Neural cell (in vitro differentiated cells): Measurements from ENCODE around the gene CYP4F22. TPM values are rescaled to one million over a fixed set of nuclear protein-coding genes. Genes with fewer than 3 reads are reported as not detected.

Experiments used
- H2AFZ ChIP-seq: fragments of 200-600, 300-800 bp; sonication (generic), shearing (Covaris generic); 2 replicates; pipeline ENCODE4 v1.6.0; 2014; ENCODE audit warnings: low read depth, mild to moderate bottlenecking, antibody characterized with exemption, low read length, moderate library complexity
- H3F3A ChIP-seq: fragments of 200-600 bp; shearing (Covaris generic); 2 replicates; pipeline ENCODE4 v1.6.1; 2016; ENCODE audit warnings: mild to moderate bottlenecking, moderate library complexity, mixed read lengths, antibody characterized with exemption, low read length; ENCODE audit not compliant: insufficient read depth, poor library complexity, severe bottlenecking
- H3K27ac ChIP-seq: fragments of 200-600, 300-800 bp; sonication (generic), shearing (Covaris generic); 2 replicates; pipeline ENCODE4 v1.5.1; 2014; ENCODE audit warnings: mild to moderate bottlenecking, low read length, moderate library complexity
- H3K27me3 ChIP-seq: fragments of 300-800, 200-600 bp; sonication (generic), shearing (Covaris generic); 2 replicates; pipeline ENCODE4 v1.6.0; 2014; ENCODE audit warnings: mild to moderate bottlenecking, low read depth, low read length, moderate library complexity; ENCODE audit not compliant: insufficient read depth
- H3K36me3 ChIP-seq: fragments of 300-800, 200-600 bp; sonication (generic), shearing (Covaris generic); 2 replicates; pipeline ENCODE4 v1.5.1; 2014; ENCODE audit warnings: mild to moderate bottlenecking, antibody characterized with exemption, low read length, moderate library complexity; ENCODE audit not compliant: insufficient read depth
- H3K4me2 ChIP-seq: fragments of 300-800, 200-600 bp; sonication (generic), shearing (Covaris generic); 2 replicates; pipeline ENCODE4 v1.6.0; 2014; ENCODE audit warnings: mild to moderate bottlenecking, low read length
- H3K4me3 ChIP-seq: fragments of 300-800, 200-600 bp; sonication (generic), shearing (Covaris generic); 2 replicates; pipeline ENCODE4 v1.5.1; 2014; ENCODE audit warnings: mild to moderate bottlenecking, low read length, moderate library complexity
- H3K79me2 ChIP-seq: fragments of 200-600 bp; shearing (Covaris generic); replicated peaks from 2 replicates; pipeline ENCODE4 v1.6.0; 2014; ENCODE audit warnings: mild to moderate bottlenecking, low read length, moderate library complexity; ENCODE audit not compliant: insufficient read depth
- H3K9ac ChIP-seq: fragments of 300-800, 200-600 bp; sonication (generic), shearing (Covaris generic); 2 replicates; pipeline ENCODE4 v1.6.1; 2016; ENCODE audit warnings: mild to moderate bottlenecking, low read length, mixed read lengths
- H3K9me2 ChIP-seq: fragments of 200-600 bp; shearing (Covaris generic); 2 replicates; pipeline ENCODE4 v1.6.1; 2016; ENCODE audit warnings: mild to moderate bottlenecking, low read length, mixed read lengths; ENCODE audit not compliant: insufficient read depth
- H3K9me3 ChIP-seq: fragments of 200-600, 300-800 bp; sonication (generic), shearing (Covaris generic); 2 replicates; pipeline ENCODE4 v1.6.1; 2016; ENCODE audit warnings: mild to moderate bottlenecking, mixed run types, low read length, moderate library complexity, mixed read lengths
- H4K20me1 ChIP-seq: fragments of 200-600 bp; shearing (Covaris generic); 2 replicates; pipeline ENCODE4 v1.6.1; 2016; ENCODE audit warnings: mild to moderate bottlenecking, mixed run types; ENCODE audit not compliant: insufficient read depth
- EP300 ChIP-seq: fragments of 450-650 bp; conservative IDR thresholded peaks from 2 replicates; pipeline ENCODE4 v1.6.1; 2014; ENCODE audit warnings: antibody characterized with exemption, mild to moderate bottlenecking, moderate library complexity; ENCODE audit not compliant: poor library complexity, severe bottlenecking
- EZH2 ChIP-seq: fragments of 200-600, 300-800 bp; shearing (Covaris generic), sonication (generic); IDR thresholded peaks from 2 replicates; pipeline ENCODE4 v1.6.1; 2014; ENCODE audit warnings: antibody characterized with exemption, low read length, borderline replicate concordance, mild to moderate bottlenecking; ENCODE audit not compliant: insufficient read depth, poor library complexity, severe bottlenecking
- MXI1 ChIP-seq: fragments of 450-650 bp; conservative IDR thresholded peaks from 2 replicates; pipeline ENCODE4 v1.6.1; 2014; ENCODE audit warnings: antibody characterized with exemption, mild to moderate bottlenecking; ENCODE audit not compliant: poor library complexity, severe bottlenecking
- POLR2AphosphoS5 ChIP-seq: IDR thresholded peaks from 2 replicates; pipeline ENCODE4 v1.6.1; 2012
- RAD21 ChIP-seq: fragments of 450-650 bp; conservative IDR thresholded peaks from 2 replicates; pipeline ENCODE4 v1.6.1; 2014; ENCODE audit warnings: antibody characterized with exemption, mild to moderate bottlenecking, moderate library complexity
- REST ChIP-seq: IDR thresholded peaks from 2 replicates; pipeline ENCODE4 v1.6.1; 2012; ENCODE audit warnings: borderline replicate concordance
- SMC3 ChIP-seq: fragments of 450-650 bp; conservative IDR thresholded peaks from 2 replicates; pipeline ENCODE4 v1.6.1; 2014; ENCODE audit warnings: antibody characterized with exemption, mild to moderate bottlenecking, moderate library complexity; ENCODE audit not compliant: poor library complexity
- TAF1 ChIP-seq: IDR thresholded peaks from 2 replicates; pipeline ENCODE4 v1.6.1; 2012; ENCODE audit warnings: low read depth
- polyA plus RNA-seq: library from polyadenylated mRNA; depleted of rRNA; stranded (reverse); fragments of >200 nt; gene quantifications from 2 replicates; pipeline ENCODE4 v1.2.3, GENCODE V29; 2014
- TF ChIP-seq, protein P1 (sequence below): fragments of 450-650 bp; IDR thresholded peaks from 2 replicates; pipeline ENCODE4 v1.5.1; 2014; ENCODE audit warnings: antibody characterized with exemption, mild to moderate bottlenecking, moderate library complexity; ENCODE audit not compliant: poor library complexity, severe bottlenecking

CYP4F22 gene
- polyA plus RNA-seq, 1 donor from 2014 or later: not detected

DNA sequence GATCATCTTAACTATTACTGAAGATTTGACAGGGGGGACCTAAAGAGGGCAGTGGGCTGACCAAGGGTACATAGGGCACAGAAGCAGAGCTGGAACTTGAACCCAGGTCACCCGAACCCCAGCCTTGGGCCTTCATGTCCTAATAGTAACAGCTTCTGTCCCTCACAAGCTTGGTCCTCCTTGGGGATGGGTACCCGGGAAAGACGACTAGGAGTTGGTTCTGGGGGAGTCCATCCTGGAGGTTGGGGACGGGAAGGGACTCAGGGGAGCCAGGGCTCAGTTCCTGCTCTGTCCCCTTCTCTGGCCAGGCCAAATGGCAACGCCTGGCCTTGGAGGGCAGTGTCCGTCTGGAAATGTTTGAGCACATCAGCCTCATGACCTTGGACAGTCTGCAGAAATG lies 67.1 kb downstream of the CYP4F22 start:
- Histone ChIP-seq H3K4me2 (no peak overlapping the region), H3K79me2 (no peaks in the 10 kb centered on the region), H3K9me3 (peaks cover 5% of the 10 kb centered on the region), H3K27me3 (no peaks in the 10 kb centered on the region), H2AFZ (no peak overlapping the region), H3F3A (no peaks in the 10 kb centered on the region), H4K20me1 (no peaks in the 10 kb centered on the region), H3K36me3 (no peaks in the 10 kb centered on the region), H3K4me3 (no peak overlapping the region), H3K9ac (no peak overlapping the region), H3K27ac (no peak overlapping the region), H3K9me2 (no peaks in the 10 kb centered on the region)
- TF ChIP-seq MXI1 (no peak), EP300 (no peak), POLR2AphosphoS5 (no peak), TAF1 (no peak), REST (no peak), SMC3 (no peak), RAD21 (no peak), EZH2 (no peak)
- TF ChIP-seq, protein P1, sequence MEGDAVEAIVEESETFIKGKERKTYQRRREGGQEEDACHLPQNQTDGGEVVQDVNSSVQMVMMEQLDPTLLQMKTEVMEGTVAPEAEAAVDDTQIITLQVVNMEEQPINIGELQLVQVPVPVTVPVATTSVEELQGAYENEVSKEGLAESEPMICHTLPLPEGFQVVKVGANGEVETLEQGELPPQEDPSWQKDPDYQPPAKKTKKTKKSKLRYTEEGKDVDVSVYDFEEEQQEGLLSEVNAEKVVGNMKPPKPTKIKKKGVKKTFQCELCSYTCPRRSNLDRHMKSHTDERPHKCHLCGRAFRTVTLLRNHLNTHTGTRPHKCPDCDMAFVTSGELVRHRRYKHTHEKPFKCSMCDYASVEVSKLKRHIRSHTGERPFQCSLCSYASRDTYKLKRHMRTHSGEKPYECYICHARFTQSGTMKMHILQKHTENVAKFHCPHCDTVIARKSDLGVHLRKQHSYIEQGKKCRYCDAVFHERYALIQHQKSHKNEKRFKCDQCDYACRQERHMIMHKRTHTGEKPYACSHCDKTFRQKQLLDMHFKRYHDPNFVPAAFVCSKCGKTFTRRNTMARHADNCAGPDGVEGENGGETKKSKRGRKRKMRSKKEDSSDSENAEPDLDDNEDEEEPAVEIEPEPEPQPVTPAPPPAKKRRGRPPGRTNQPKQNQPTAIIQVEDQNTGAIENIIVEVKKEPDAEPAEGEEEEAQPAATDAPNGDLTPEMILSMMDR: no peak

DNA sequence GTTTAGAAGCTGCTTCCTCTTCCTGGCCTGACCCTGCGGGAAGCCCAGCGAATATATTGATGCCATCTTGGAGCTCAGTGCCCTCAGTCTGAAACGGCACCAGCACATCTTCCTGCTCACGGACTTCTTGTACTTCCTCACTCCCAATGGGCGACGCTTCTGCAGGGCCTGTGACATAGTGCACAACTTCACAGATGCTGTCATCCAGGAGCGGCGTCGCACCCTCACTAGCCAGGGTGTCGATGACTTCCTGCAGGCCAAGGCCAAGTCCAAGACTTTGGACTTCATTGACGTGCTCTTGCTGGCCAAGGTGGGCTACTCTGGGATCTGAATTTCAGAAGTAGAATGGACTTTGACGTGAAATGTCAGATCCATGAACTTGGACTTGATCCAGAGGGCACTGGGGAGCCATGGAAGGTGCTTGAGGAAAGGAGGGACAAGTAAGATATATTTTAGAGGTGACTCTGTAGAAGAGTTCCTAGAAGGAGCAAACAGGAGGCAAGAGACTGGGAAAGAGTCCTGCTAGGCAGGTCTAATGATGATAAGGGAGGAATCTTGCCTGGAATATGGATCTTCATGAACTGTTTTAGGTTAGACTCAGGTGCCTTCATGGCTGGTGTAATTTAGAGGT lies 68.3 kb downstream of the CYP4F22 start:
- no peaks in the 10 kb centered on the region for H4K20me1 ChIP-seq
- no peak overlapping the region for H3K4me2 ChIP-seq
- peaks cover 5% of the 10 kb centered on the region for H3K9me3 ChIP-seq
- H2AFZ ChIP-seq: no peak overlapping the region
- H3K4me3 ChIP-seq: no peak overlapping the region
- H3K9me2 ChIP-seq: no peaks in the 10 kb centered on the region
- no peaks in the 10 kb centered on the region for H3K27me3 ChIP-seq
- H3K27ac ChIP-seq: no peak overlapping the region
- H3K36me3 ChIP-seq: no peaks in the 10 kb centered on the region
- no peaks in the 10 kb centered on the region for H3K79me2 ChIP-seq
- no peaks in the 10 kb centered on the region for H3F3A ChIP-seq
- TF ChIP-seq RAD21 (no peak), POLR2AphosphoS5 (no peak), EP300 (no peak), MXI1 (no peak), EZH2 (no peak), REST (no peak), SMC3 (no peak), TAF1 (no peak)
- TF ChIP-seq, protein P1: no peak
- no peak overlapping the region for H3K9ac ChIP-seq
